Activated T-cell treated with anti-CD3 and anti-CD28 coated beads, Interleukin-2, amount 50 U/mL, for 4 hours (primary cell): ENCODE measurements around the gene ZBTB14. TPM values are rescaled to one million over a fixed set of nuclear protein-coding genes. Genes with fewer than 3 reads are reported as not detected.

Experiments used
- ATAC-seq, 2 donors: fragments of 200-7000 bp; cut with Tn5 transposase; one replicate each; pipeline ENCODE4 v1.10.0; 2021
- DNase-seq: peaks from one replicate; pipeline ENCODE4 v3.0.0-alpha.2; 2020
- H3K27me3 Mint-ChIP-seq: one replicate; pipeline ENCODE4 v1.8.0; 2021; ENCODE audit warnings: low read depth, mixed read lengths
- H3K36me3 Mint-ChIP-seq: one replicate; pipeline ENCODE4 v1.8.0; 2022; ENCODE audit warnings: mixed read lengths; ENCODE audit not compliant: insufficient read depth
- H3K4me1 Mint-ChIP-seq: one replicate; pipeline ENCODE4 v1.8.0; 2021; ENCODE audit warnings: low read depth, mixed read lengths
- H3K4me3 Mint-ChIP-seq: one replicate; pipeline ENCODE4 v1.8.0; 2021; ENCODE audit warnings: mild to moderate bottlenecking, moderate library complexity, mixed read lengths
- H3K9me3 Mint-ChIP-seq: one replicate; pipeline ENCODE4 v1.8.0; 2021; ENCODE audit warnings: mixed read lengths
- total RNA-seq, 3 donors: library from RNA; stranded (reverse); gene quantifications; one replicate each; pipeline ENCODE4 v1.2.1, GENCODE V29; 2021

ZBTB14 gene, protein sequence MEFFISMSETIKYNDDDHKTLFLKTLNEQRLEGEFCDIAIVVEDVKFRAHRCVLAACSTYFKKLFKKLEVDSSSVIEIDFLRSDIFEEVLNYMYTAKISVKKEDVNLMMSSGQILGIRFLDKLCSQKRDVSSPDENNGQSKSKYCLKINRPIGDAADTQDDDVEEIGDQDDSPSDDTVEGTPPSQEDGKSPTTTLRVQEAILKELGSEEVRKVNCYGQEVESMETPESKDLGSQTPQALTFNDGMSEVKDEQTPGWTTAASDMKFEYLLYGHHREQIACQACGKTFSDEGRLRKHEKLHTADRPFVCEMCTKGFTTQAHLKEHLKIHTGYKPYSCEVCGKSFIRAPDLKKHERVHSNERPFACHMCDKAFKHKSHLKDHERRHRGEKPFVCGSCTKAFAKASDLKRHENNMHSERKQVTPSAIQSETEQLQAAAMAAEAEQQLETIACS
- 10 to 100 TPM; 11.8 to 16.8 (median 15.8) TPM for total RNA-seq

DNA sequence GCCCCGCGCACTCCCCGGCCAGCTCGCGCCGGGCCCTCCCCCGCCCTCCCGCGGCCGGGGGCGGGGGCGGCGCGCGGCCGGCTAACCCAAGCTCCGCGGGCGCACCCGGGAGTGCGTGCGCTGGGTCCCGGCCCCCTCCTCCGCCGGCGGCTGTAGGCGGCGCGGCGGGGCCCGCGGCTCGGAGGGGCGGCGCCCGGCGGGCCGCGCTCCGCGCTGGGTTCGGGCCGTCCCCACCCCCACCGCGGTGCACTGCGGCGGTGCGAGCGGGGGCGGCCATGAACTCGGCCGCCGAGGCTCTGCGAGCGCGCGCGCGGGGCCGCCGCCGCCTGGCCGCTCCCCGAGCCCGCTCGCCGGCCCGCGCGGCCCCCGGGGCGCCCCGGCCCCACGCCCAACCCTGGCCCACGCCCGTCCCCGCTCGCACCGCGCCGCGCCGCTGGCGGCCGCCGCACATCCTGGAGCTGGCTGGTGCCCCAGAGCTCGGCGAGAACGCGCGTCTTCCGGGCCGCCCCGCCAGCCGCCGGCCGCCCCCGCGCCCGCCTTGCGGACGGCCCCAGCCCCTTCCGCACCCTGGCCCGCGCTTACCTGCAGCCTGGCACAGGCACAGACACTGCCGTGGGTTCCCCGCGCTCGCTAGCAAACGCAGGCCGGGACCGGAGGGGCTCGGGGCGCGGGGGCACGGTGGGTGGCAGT lies at the start of gene ZBTB14:
ZBTB14 (minus strand) TSS at position 496 of the 690 bp plus-strand sequence. CDS start 2,480 bp downstream, outside the sequence.
- ATAC-seq, result peak; percentile 51
- H3K4me1 Mint-ChIP-seq, result peaks cover 33% of the 10 kb centered on the region

DNA sequence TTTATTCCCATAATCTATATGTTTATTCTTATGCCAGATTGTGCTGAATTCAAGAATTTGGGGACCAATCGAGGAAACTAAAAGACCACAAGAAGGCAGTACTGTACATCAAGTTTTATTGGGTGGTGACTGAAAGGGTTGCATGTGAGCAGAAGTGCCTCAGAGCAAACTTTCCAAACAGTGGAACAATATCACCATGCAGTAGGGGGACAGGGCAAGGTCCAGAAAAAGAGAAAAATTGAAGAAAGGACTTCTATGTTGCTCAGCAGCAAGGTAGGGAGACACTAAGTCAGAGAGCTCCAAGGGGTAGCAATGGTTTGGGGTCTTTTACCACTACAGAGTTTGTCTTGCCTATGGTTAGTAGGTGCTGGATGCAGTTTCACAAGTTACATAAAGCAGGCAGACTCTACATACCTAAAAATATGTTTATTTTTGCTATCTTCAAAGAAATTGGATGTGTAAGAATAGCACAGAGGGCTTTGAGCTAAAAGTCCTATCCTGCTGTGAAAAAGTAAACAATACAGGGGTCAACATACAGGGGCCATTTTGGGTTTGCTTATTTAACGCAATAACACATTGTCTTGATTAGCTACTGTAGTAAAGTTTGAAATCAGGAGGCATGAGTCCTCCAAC lies 43.8 kb upstream of the ZBTB14 start:
- Mint-ChIP-seq H3K4me1 (no peaks in the 10 kb centered on the region), H3K9me3 (no peaks in the 10 kb centered on the region), H3K36me3 (no peaks in the 10 kb centered on the region), H3K4me3 (no peak overlapping the region), H3K27me3 (peaks cover 15% of the 10 kb centered on the region)
- ATAC-seq (no peak), DNase-seq (no peak)

More for the DNA sequence above, at the start of gene ZBTB14:
- H3K9me3 Mint-ChIP-seq, result no peaks in the 10 kb centered on the region
- DNase-seq, result peak; percentile 62
- peaks cover 11% of the 10 kb centered on the region for H3K36me3 Mint-ChIP-seq
- peak within 1 kb of the TSS; percentile 89 for H3K4me3 Mint-ChIP-seq
- H3K27me3 Mint-ChIP-seq, result no peaks in the 10 kb centered on the region

DNA sequence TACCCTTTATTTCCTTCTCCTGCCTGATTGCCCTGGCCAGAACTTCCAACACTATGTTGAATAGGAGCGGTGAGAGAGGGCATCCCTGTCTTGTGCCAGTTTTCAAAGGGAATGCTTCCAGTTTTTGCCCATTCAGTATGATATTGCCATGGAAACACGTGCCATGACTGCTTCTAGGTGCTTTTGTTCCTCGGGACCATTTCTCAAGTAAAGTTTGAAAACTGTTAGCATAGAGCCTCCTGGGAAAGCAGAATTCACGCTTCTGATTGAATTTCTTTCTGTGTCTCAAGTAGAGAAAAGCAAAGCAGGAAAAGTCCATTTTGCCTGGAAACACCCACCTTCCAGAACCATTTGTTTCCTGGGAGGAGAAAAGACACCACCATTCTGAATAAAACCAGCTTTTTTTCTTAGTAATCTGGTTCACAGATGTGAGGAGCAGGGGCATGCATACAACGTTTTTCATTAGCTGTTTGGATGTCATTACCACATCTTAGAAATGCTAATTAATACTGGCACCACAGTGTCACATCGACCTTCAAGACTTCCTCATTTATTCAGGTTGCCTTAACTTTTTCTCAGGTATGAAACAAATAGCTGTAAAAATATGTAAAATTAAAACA lies 39.0 kb upstream of the ZBTB14 start:
- H3K4me1 Mint-ChIP-seq, result no peaks in the 10 kb centered on the region

DNA sequence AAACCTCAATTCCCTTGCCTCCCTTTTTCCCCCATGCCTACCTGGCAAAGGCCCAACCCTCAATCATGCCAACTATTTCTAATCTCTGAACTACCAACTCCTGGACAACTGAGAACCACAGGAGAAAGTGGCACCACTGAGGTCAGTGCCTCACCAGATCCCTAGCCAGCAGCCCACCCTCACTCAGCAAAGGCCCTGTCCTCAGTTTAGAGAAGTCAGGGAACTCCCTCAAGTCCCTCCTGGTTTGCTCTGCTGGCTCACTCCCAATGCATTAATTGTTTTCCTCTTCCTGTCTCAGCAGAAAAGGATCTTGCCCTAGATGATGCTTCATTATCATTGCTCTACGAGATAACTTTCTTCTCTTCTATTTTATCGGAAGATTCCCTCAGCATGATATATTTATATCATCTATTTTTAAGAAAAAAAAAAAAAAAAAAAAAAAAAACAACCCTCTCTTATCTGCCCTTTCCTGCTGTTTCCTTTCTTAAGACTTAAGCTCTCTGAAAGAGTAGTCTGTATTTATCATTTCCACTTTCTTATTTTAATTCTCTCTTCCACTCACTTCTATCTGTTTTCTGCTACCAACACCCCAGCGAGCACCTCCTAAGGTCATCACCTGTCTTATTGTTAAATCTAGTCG lies 22.7 kb upstream of the ZBTB14 start:
- Mint-ChIP-seq H3K9me3 (peaks cover 4% of the 10 kb centered on the region), H3K27me3 (no peaks in the 10 kb centered on the region), H3K36me3 (peaks cover 41% of the 10 kb centered on the region), H3K4me3 (no peak overlapping the region), H3K4me1 (no peaks in the 10 kb centered on the region)
- ATAC-seq, result no peak
- no peak for DNase-seq

More for the DNA sequence above, 39.0 kb upstream of the ZBTB14 start:
- no peak for DNase-seq
- no peak for ATAC-seq
- Mint-ChIP-seq H3K4me3 (no peak overlapping the region), H3K9me3 (no peaks in the 10 kb centered on the region), H3K36me3 (no peaks in the 10 kb centered on the region), H3K27me3 (no peaks in the 10 kb centered on the region)

DNA sequence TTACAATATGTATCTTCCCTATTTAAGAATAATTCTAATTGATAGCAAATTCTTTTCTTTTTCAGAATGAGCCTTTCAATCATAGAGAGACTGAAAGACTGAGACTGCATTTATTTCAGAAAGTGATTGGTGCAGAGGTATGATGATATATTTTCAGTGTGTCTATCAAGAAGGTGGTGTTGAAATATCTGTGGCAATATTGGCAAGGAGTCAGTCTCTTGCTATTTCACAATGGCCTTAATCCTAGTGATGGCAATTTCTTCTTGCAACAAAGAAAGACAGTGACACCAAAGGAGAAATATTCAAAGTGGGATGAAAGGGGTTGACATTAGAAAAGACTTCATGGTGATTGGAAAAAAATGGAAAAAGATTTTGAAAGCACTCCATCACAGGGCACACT lies 21.7 kb upstream of the ZBTB14 start:
- no peak for ATAC-seq
- no peaks in the 10 kb centered on the region for H3K4me1 Mint-ChIP-seq
- no peak overlapping the region for H3K4me3 Mint-ChIP-seq
- peaks cover 4% of the 10 kb centered on the region for H3K9me3 Mint-ChIP-seq
- H3K36me3 Mint-ChIP-seq, result peaks cover 42% of the 10 kb centered on the region
- H3K27me3 Mint-ChIP-seq, result no peaks in the 10 kb centered on the region
- no peak for DNase-seq

DNA sequence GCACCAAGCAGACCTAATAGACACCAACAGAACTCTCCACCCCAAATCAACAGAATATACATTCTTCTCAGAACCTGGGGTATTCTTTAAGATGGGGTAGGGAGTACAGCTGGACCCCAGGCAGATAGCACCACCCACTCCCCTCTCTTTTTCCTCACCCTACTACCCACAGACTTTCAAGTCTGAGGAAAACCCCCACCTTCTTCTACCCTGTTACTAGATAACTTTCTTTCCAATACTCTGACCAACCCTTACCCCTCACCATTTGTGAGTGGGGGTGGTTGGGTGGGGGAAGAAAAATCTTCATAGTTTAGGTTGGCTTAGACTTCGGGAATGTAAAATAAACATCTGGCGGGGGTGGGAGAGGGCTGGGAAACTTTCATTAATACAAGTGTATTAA lies 20.3 kb upstream of the ZBTB14 start:
- ATAC-seq, result no peak
- Mint-ChIP-seq H3K27me3 (no peaks in the 10 kb centered on the region), H3K9me3 (peaks cover 2% of the 10 kb centered on the region), H3K4me1 (peaks cover 8% of the 10 kb centered on the region), H3K4me3 (no peak overlapping the region), H3K36me3 (peaks cover 34% of the 10 kb centered on the region)
- DNase-seq, result no peak

DNA sequence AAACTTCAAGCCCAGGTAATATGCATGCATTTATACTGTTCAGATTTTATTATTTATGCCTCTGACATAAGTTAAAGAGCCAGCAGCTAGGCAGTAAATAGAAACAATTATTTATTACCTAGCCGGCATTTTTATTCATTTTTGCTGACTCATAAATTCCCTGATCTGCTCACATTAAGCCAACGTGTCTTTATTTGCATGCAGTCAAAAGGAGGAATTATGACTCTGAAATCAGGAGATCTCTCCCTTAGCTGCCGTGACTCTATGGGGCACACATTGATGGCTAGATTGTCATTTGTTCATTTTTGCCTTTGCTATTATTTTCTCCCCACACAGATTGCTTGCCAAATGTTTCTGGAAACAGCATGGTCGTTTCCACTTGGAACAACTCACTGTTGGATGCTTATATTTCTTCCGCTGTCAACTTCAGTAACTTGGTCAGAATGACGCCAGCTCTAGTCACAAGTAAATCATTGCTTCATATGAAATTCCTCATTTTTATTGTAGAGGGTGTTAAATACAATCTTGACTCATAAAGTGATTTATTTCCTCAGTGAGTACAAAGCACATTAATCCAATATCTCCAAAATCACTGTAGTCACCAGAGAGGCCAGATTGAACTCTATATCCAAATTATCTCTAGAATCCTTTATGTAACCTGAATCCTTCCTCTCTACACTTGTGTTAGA lies 15.9 kb upstream of the ZBTB14 start:
- Mint-ChIP-seq H3K4me1 (peaks cover 27% of the 10 kb centered on the region), H3K9me3 (no peaks in the 10 kb centered on the region), H3K36me3 (peaks cover 3% of the 10 kb centered on the region), H3K4me3 (no peak overlapping the region), H3K27me3 (no peaks in the 10 kb centered on the region)
- ATAC-seq, result no peak
- DNase-seq, result no peak

DNA sequence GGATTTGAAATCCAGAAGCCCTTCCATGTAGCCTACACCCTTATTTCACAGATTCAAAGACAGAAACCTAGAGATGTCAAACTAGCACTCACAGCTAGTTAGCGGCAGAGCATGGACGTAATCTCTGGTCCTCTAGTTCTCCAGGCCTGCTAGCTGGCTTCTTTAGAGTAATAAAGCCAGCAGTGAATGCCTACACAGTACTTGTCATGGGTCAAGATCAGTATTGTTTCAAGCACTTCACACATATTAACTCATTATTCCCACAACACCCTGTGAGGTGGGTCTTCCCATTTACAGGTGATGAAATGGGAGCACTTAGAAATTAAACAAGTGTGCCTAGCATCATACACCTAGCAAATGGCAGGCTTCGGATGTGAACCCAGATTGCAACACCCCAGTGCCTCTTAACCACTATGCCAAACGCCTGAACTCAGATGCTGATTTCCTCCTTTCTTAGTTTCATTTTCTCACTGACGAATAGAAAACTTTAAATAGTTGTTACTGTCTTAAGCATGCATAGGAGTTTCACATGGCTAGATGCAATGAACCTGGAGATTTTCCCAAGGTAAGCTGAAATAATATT lies 14.5 kb upstream of the ZBTB14 start:
- Mint-ChIP-seq H3K36me3 (peaks cover 3% of the 10 kb centered on the region), H3K4me3 (peak overlapping the region; percentile 73), H3K9me3 (no peaks in the 10 kb centered on the region), H3K4me1 (peaks cover 27% of the 10 kb centered on the region), H3K27me3 (no peaks in the 10 kb centered on the region)
- DNase-seq (no peak), ATAC-seq (peak; percentile 83 to 92)

DNA sequence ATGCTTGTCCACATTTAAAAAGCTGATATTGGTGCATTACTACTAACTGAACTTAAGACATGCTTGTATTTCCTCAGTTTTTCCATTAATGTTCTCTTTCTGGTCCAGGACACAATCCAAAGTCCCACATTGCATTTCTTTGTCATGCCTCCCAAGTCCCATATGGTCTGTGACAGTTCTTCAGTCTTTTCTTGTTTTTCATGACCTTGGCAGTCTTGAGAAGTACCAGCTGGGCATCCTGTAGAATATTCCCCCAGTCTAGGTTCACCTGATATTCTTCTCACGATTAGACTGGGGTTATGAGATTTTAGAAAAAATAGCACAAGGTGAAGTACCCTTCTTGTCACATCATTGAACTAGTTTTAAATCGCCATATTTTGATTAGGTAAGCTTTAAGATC lies 10.3 kb upstream of the ZBTB14 start:
- Mint-ChIP-seq H3K36me3 (no peaks in the 10 kb centered on the region), H3K27me3 (peaks cover 12% of the 10 kb centered on the region), H3K4me1 (peaks cover 19% of the 10 kb centered on the region), H3K9me3 (no peaks in the 10 kb centered on the region), H3K4me3 (no peak overlapping the region)
- ATAC-seq (no peak), DNase-seq (no peak)

DNA sequence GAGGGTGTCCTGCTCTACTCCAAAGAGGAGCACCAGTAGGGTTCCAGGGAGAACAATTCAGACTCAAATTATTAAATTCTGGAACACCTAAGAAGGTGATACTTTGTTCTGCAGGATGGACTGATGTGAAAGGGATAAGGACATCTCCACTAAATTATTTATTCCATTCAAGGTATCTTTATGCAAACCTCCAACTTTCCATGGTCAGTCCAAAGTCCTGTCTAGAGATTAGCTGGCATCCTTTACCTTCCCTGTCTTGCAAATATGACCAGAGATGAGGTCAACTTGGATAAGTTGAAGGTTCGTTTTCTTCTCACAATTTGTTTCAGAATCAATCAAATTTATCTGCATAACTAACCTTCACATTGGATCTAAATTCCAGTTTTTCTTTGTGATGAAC lies 8.7 kb upstream of the ZBTB14 start:
- no peak for DNase-seq
- Mint-ChIP-seq H3K9me3 (no peaks in the 10 kb centered on the region), H3K4me1 (peaks cover 3% of the 10 kb centered on the region), H3K4me3 (no peak overlapping the region), H3K36me3 (no peaks in the 10 kb centered on the region), H3K27me3 (peaks cover 16% of the 10 kb centered on the region)
- ATAC-seq, result no peak

DNA sequence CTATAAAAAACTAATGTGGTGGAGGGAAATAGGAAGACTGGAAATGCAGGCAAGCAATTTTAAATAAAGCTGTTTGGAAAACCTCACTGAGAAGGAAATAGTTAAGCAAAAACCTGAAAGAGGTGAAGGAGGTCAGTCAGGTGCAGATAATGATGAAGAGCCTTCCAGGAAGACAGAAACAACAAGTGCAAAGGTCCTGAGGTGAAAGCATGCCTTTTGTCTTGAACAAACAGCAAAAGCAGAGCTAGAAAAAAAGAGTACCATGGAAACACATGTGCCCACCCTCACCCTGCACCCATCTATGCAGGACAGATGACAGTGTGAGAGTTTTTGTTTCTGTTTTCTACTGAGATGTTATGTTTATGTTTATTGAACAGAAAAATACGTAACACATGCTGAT lies 8.1 kb upstream of the ZBTB14 start:
- ATAC-seq, result no peak
- peaks cover 16% of the 10 kb centered on the region for H3K27me3 Mint-ChIP-seq
- no peak overlapping the region for H3K4me3 Mint-ChIP-seq
- H3K9me3 Mint-ChIP-seq, result no peaks in the 10 kb centered on the region
- H3K4me1 Mint-ChIP-seq, result no peaks in the 10 kb centered on the region
- no peaks in the 10 kb centered on the region for H3K36me3 Mint-ChIP-seq
- DNase-seq, result no peak

DNA sequence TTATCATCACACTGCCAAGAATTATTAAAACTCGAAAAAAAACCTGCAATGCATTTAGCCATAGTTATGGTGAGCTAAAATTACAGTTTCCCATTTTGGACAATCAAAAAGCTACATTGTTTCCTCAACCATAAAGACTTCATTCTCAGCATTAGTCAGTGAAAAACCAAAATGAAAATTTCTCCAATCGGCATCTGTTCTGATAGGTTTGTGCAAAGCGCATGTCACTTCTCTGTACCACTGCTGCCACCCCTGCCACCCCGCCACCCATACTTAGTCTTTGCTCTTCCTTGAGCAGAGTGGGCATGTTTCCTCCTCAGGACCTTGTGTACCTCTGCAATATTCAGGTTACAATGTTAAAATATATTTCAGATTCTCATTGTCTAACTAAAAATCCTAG lies 7.1 kb upstream of the ZBTB14 start:
- H3K4me3 Mint-ChIP-seq, result no peak overlapping the region
- peaks cover 16% of the 10 kb centered on the region for H3K27me3 Mint-ChIP-seq
- no peaks in the 10 kb centered on the region for H3K4me1 Mint-ChIP-seq
- H3K9me3 Mint-ChIP-seq, result no peaks in the 10 kb centered on the region
- no peak for DNase-seq
- no peaks in the 10 kb centered on the region for H3K36me3 Mint-ChIP-seq
- no peak for ATAC-seq

DNA sequence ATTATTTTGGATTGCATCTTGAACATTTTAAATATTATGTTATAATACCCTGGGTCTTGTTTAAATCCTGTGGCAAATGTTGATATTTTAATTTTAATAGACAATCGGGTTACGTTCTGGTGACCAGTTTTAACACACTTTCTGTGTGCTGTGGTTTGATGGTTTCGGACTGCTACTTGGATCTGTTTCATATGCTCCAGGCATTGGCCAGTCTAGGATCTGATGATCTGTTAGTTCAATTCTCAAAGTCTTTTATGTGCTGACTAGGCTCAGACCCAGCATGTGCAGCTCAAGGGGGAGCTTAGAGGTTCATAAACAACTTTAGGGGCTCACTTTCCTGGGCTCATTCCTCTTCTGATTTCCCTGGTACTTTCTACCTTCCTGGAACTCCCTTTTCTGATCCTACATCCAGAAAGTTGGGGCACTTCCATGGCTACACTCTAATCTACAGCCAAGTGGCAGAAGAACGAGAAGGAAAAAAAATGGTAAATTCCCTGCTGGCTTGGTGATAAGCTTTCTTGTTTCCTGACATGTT lies 5.0 kb upstream of the ZBTB14 start:
- no peak for DNase-seq
- H3K36me3 Mint-ChIP-seq, result no peaks in the 10 kb centered on the region
- ATAC-seq, result no peak
- H3K9me3 Mint-ChIP-seq, result no peaks in the 10 kb centered on the region
- H3K4me1 Mint-ChIP-seq, result peaks cover 7% of the 10 kb centered on the region
- peaks cover 16% of the 10 kb centered on the region for H3K27me3 Mint-ChIP-seq
- H3K4me3 Mint-ChIP-seq, result no peak overlapping the region
